Cardiac muscle cell (in vitro differentiated cells and primary cell): Measurements from ENCODE around the gene SH3D21. TPM values are rescaled to one million over a fixed set of nuclear protein-coding genes. Genes with fewer than 3 reads are reported as not detected.

Source experiments
- DNase-seq, 2 donors: peaks; one replicate each; pipeline versions ENCODE4 v3.0.0 to v3.0.0-alpha.2; 2010 to 2017; ENCODE audit warnings: low read depth in 1 of 2, low spot score in 1 of 2
- H3K27ac ChIP-seq: fragments of 200-600 bp; sonication (generic); 2 replicates; pipeline ENCODE4 v1.5.1; 2016
- H3K27me3 ChIP-seq: fragments of 200-600 bp; sonication (generic); 2 replicates; pipeline ENCODE4 v1.6.0; 2016; ENCODE audit warnings: control low read depth
- H3K36me3 ChIP-seq: fragments of 200-600 bp; sonication (generic); 2 replicates; pipeline ENCODE4 v1.5.1; 2016; ENCODE audit warnings: control low read depth
- H3K4me1 ChIP-seq: fragments of 200-600 bp; sonication (generic); 2 replicates; pipeline ENCODE4 v1.8.1; 2017; ENCODE audit warnings: low read depth, mild to moderate bottlenecking, mixed run types
- H3K4me3 ChIP-seq: fragments of 200-600 bp; sonication (generic); 2 replicates; pipeline ENCODE4 v1.5.1; 2016; ENCODE audit warnings: mild to moderate bottlenecking
- H3K9me3 ChIP-seq: fragments of 200-600 bp; sonication (generic); 2 replicates; pipeline ENCODE4 v1.5.1; 2017; ENCODE audit warnings: low read depth, mild to moderate bottlenecking, control low read depth
- CTCF ChIP-seq: IDR thresholded peaks from 2 replicates; pipeline ENCODE4 v1.5.1; 2012; ENCODE audit warnings: low read depth, mild to moderate bottlenecking, low read length
- polyA plus RNA-seq: library from polyadenylated mRNA; unstranded; fragments of >200 nt; fragmentation: Nextera tagmentation; extraction: Ambion mirVana; gene quantifications from 2 replicates; pipeline ENCODE4 v1.2.1, GENCODE V29; 2016
- total RNA-seq: library from RNA; depleted of rRNA; stranded (reverse); fragments of >200 nt; gene quantifications from 2 replicates; pipeline ENCODE4 v1.2.3, GENCODE V29; 2016

The SH3D21 gene
- total and polyA plus RNA-seq, 2 experiments from 2014 or later = 13.5 to 44.0 TPM

- Histone ChIP-seq H3K36me3 (no peaks in the 10 kb centered on the region), H3K27me3 (no peaks in the 10 kb centered on the region), H3K4me3 (no peak overlapping the region), H3K9me3 (no peaks in the 10 kb centered on the region), H3K27ac (no peak overlapping the region), H3K4me1 (peaks cover 10% of the 10 kb centered on the region)
- TF ChIP-seq CTCF = no peak
- no peak for DNase-seq
These were observed 24.8 kb downstream of the SH3D21 start for GRCh38 chr1:36330940-36331339.

DNA sequence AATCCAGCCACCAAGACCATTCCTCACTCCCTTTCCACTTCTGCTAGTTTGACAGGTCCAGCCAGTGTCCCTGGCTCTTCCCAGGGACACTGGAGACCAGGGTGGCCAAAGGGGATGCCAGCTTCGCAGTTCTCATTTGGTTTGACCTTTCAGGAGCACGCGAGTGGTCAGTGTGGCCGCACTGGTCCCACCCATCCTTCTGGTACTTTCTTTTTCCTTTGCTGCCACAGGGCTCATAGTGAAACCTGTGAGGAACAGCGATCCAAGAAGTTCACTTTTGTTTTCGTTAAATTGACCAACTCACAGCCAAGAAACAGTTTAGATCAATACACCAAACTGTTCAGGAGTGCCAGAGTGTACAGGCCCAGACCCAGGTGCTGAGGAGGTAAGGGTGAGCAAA is 31.7 kb downstream of the SH3D21 start:
- H3K27ac ChIP-seq = no peak overlapping the region
- H3K27me3 ChIP-seq = no peaks in the 10 kb centered on the region
- H3K4me1 ChIP-seq = no peaks in the 10 kb centered on the region
- H3K36me3 ChIP-seq = no peaks in the 10 kb centered on the region
- H3K4me3 ChIP-seq = no peak overlapping the region
- DNase-seq = no peak
- no peak for TF ChIP-seq CTCF
- no peaks in the 10 kb centered on the region for H3K9me3 ChIP-seq

DNA sequence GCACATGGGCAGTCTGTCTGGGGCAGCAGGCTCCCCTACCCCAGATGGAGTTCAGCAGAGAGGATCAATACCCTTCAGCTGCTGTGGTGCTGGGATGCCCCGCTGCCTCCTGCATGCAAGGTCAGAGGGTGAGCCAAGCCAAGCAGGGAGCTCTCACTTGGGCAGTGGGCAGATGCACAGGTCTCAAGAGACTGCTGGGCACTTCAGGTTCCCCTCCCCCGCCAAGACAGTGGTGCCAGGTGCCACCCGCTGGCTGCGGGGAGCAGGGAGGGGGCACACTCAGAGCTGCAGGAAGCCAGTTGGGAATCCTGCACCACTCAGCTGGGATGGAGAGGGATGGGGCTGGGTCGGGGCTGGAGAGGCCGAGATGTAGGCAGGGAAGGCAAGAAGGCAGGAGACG is 33.0 kb downstream of the SH3D21 start:
- TF ChIP-seq CTCF = no peak
- H3K27ac ChIP-seq = peak overlapping the region; percentile 32
- no peaks in the 10 kb centered on the region for H3K9me3 ChIP-seq
- H3K4me1 ChIP-seq = no peaks in the 10 kb centered on the region
- H3K4me3 ChIP-seq = no peak overlapping the region
- H3K36me3 ChIP-seq = no peaks in the 10 kb centered on the region
- no peak for DNase-seq
- no peaks in the 10 kb centered on the region for H3K27me3 ChIP-seq

DNA sequence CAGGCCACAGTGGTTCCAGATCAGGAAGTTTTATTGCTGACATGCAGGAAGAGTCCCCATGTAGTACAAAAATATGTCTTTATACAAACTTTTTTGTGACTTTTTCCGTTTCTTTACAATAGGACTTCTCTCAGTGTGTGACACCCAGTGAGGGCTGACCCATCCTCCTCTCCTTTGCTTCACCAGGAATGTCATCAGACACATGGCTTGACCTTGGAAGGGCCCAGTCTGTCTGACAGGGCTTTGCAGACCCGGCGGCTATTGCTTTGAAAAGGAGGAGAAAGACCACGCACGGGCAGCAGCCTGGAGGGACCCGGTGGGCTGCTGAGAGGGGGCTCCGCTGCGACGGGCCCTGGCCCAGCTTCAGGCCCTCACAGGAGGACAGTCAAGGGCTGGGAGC is 33.4 kb downstream of the SH3D21 start:
- Histone ChIP-seq H3K27ac (peak overlapping the region; percentile 32), H3K27me3 (no peaks in the 10 kb centered on the region), H3K36me3 (no peaks in the 10 kb centered on the region), H3K9me3 (no peaks in the 10 kb centered on the region), H3K4me1 (no peaks in the 10 kb centered on the region), H3K4me3 (no peak overlapping the region)
- DNase-seq = no peak
- no peak for TF ChIP-seq CTCF

DNA sequence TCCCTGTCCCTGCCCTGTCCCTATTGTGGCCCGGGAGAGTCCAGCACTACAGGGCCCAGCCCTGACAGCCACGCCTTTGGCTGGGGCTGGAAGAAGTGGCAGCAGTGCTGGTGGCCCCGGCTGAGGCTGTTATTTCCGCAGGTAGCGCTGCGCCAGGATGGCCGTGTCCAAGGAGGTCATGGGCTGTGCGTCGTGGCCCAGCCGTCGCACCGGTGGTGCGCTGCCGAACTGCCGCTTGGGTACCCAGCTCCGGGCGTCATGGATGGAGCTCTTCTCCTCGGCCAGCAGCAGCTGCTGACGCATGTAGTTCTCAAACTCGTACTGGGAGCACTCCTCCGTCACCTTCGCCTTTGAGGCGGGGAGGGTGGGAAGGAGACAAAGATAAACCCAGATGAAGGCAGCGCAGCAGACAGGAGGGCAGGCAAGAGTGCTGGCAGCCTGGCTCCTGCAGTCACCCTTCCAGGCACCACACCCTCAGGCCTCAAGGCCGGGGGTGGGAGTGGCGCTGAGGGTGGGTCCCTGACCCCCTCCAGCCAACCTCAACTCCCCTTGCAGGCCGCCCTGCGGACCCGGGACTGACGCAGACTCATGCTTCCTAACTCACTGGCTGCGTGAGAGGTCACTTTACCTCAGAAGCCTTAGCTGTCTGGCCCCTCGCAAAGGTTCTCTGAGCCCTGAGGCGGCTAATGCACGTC is 35.6 kb downstream of the SH3D21 start:
- H3K27ac ChIP-seq = no peak overlapping the region
- H3K36me3 ChIP-seq = no peaks in the 10 kb centered on the region
- no peaks in the 10 kb centered on the region for H3K4me1 ChIP-seq
- no peak for DNase-seq
- H3K4me3 ChIP-seq = no peak overlapping the region
- no peak for TF ChIP-seq CTCF
- no peaks in the 10 kb centered on the region for H3K9me3 ChIP-seq
- H3K27me3 ChIP-seq = no peaks in the 10 kb centered on the region
